ENCODE results near the gene MOSPD3.

DNA sequence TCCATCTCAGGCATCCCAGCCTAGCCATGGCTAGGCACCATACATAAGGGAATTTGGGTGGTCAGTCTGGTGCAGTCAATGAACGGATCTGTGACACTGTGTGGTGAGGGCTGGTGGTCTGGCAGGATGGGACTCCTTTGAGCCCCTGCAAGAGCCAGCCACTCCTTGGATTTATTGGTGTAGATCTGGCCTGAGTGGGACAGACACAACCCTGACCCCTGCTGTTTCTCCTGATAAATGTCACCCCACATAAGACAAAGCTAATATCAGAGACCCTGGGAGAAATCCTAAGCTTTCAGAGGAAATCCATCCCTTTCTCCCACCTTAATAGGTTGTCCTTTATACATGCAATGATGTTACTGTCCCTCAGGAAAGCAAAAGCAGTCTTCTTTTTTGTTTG lies 23.9 kb upstream of the MOSPD3 start:
- no peak for TF ChIP-seq POLR2AphosphoS5 (IDR thresholded peaks at IDR 0.05; ENCODE audit: low read depth)
- TF ChIP-seq, protein P1, sequence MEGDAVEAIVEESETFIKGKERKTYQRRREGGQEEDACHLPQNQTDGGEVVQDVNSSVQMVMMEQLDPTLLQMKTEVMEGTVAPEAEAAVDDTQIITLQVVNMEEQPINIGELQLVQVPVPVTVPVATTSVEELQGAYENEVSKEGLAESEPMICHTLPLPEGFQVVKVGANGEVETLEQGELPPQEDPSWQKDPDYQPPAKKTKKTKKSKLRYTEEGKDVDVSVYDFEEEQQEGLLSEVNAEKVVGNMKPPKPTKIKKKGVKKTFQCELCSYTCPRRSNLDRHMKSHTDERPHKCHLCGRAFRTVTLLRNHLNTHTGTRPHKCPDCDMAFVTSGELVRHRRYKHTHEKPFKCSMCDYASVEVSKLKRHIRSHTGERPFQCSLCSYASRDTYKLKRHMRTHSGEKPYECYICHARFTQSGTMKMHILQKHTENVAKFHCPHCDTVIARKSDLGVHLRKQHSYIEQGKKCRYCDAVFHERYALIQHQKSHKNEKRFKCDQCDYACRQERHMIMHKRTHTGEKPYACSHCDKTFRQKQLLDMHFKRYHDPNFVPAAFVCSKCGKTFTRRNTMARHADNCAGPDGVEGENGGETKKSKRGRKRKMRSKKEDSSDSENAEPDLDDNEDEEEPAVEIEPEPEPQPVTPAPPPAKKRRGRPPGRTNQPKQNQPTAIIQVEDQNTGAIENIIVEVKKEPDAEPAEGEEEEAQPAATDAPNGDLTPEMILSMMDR (IDR thresholded peaks at IDR 0.05; ENCODE audit: insufficient read depth, low read length), result peak; percentile 32
